GM10266 (cell line): Measurements from ENCODE around the gene SNRNP27.

Experiments
- DNase-seq: peaks from one replicate; pipeline ENCODE4 v3.0.0; 2012; ENCODE audit errors: extremely low spot score
- CTCF ChIP-seq: IDR thresholded peaks from 2 replicates; pipeline ENCODE4 v1.5.1; 2012; ENCODE audit warnings: mild to moderate bottlenecking, low read depth; ENCODE audit not compliant: control insufficient read depth, insufficient read depth; ENCODE audit errors: missing control alignments

Gene SNRNP27

GRCh38 chr2:69907216-69907615, 13.5 kb downstream of the SNRNP27 start:
- TF ChIP-seq CTCF, result no peak
- no peak for DNase-seq

GRCh38 chr2:69911985-69912563, 18.3 kb downstream of the SNRNP27 start:
- TF ChIP-seq CTCF, result peak; percentile 18
- peak; percentile 58 for DNase-seq

GRCh38 chr2:69914164-69914949, 20.6 kb downstream of the SNRNP27 start:
- DNase-seq, result peak; percentile 98
- TF ChIP-seq CTCF, result peak; percentile 48

GRCh38 chr2:69914950-69915945, 21.5 kb downstream of the SNRNP27 start, which contains the start of gene MXD1:
Gene MXD1, plus strand, starts transcription at chr2:69915109. Its CDS starts 222 bp downstream, at chr2:69915331.
- DNase-seq, result no peak
- no peak for TF ChIP-seq CTCF

GRCh38 chr2:69916106-69916505, 22.4 kb downstream of the SNRNP27 start:
- DNase-seq, result no peak
- no peak for TF ChIP-seq CTCF

- DNase-seq, result no peak
- no peak for TF ChIP-seq CTCF
Measured at GRCh38 chr2:69917852-69918251, 24.1 kb downstream of the SNRNP27 start.

- no peak for DNase-seq
- TF ChIP-seq CTCF, result no peak
Measured at GRCh38 chr2:69918401-69918800, 24.6 kb downstream of the SNRNP27 start.
